Measurements from ENCODE around the gene CCDC85B. TPM values are rescaled to one million over a fixed set of nuclear protein-coding genes. Genes with fewer than 3 reads are reported as not detected.

CCDC85B gene
- total and polyA plus RNA-seq, 2 of the 8 experiments (the other 6 are each of a cell fraction or from before 2014, with no cell fraction given) = 19.8 to 30.8 TPM

DNA sequence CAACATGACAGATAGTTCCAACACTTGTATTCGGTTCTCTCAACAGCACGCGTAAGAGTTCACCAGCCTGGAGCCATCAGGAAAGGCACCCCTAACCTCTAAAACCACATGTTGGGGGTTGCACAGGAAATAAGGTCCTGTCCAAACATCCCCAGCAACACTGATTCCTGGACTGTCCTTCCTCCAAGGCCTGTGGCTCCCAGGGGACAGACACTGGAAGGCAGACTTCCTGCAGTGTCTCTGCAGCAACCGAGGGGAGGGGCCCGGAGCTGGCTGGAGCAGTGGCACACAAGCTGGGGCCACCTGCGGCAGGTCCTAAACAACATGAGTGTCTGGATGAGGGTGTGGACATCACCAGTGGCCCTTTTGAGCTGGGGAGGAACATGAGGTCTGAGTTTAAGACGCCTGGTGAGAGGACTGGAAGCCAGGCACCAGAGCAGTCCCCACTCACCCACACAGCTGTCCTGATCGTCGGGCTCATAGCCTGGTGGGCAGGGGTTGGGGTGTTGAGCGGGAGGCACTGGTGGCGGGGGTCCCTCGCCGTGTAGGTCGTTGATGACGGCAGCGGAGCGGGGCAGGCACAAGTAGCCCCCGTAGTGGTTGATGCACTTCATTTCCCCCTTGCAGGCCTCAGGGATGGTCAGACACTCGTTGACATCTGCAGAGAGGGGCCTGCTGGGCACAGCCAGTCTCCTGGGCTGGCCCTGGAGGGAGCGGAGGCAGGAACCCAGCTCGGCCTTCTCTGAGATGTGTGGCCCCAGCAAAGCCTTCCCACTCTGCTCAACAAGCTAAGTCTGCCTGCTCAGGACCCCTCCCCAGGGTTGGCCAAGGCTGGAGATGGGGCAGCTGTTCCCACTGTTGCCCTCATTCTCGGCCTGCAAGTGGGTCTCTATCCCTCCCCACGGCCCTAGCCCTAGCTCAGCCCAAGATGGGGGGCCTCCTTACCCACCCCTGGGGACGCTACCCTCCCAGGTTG, 19.5 kb upstream of the CCDC85B start:
- Histone ChIP-seq H4K91ac (replicated peaks; ENCODE audit: insufficient read length, low read length) (no peak overlapping the region), H4K8ac (ENCODE audit: extremely low read depth, insufficient read depth, low read length) (no peak overlapping the region), H3K36me3 (ENCODE audit: control insufficient read depth in 2 of 4, insufficient read depth in 4 of 4, low read length in 3 of 4) (no peaks in the 10 kb centered on the region), H4K5ac (ENCODE audit: insufficient read length, low read depth, low read length) (no peak overlapping the region), H2BK20ac (ENCODE audit: low read length) (no peak overlapping the region), H3K56ac (replicated peaks; ENCODE audit: insufficient read length, low read depth, low read length) (no peak overlapping the region), H2BK5ac (ENCODE audit: low read depth, low read length) (no peak overlapping the region), H3K9ac (replicated peaks in 1 of 4; ENCODE audit: extremely low read depth in 1 of 4, low read depth in 3 of 4, low read length in 3 of 4) (no peak overlapping the region), H2BK12ac (ENCODE audit: low read depth, low read length) (0 out of 2 replicates have a peak overlapping the region, but pooled peaks have one; percentile 27), H3K4ac (replicated peaks; ENCODE audit: insufficient read length, low read depth, low read length) (no peak overlapping the region), H3K4me3 (ENCODE audit: extremely low read depth in 1 of 4, insufficient read depth in 2 of 4, low read depth in 3 of 4, low read length in 4 of 4) (no peak overlapping the region), H2BK15ac (ENCODE audit: low read length) (no peak overlapping the region), H3K4me2 (ENCODE audit: insufficient read depth in 1 of 2, low read depth in 2 of 2, low read length in 2 of 2) (no peak overlapping the region; a peak in 1 of 4 replicates), H3K23me2 (ENCODE audit: low read depth, low read length) (peaks cover 9% of the 10 kb centered on the region; the same call in 1 of the 2 replicates), H4K20me1 (replicated peaks in 1 of 2; ENCODE audit: control insufficient read depth in 1 of 2, insufficient read depth in 2 of 2, low read length in 2 of 2) (peaks cover 0 to 2% of the 10 kb centered on the region in 2 experiments), H2AFZ (ENCODE audit: low read length) (no peak overlapping the region), H3K79me1 (ENCODE audit: low read depth, low read length) (no peaks in the 10 kb centered on the region; the same call in 1 of the 2 replicates), H3K18ac (ENCODE audit: extremely low read depth, low read length) (no peak overlapping the region), H3K27ac (ENCODE audit: low read depth, low read length) (no peak overlapping the region), H3K79me2 (ENCODE audit: control insufficient read depth in 1 of 2, insufficient read depth in 2 of 2, low read length in 2 of 2) (no peaks in the 10 kb centered on the region), H2AK5ac (ENCODE audit: low read depth, low read length) (peak overlapping the region; percentile 40; the same call in 1 of the 2 replicates), H2BK120ac (replicated peaks; ENCODE audit: low read depth, low read length) (no peak overlapping the region), H3K23ac (ENCODE audit: insufficient read length) (no peak overlapping the region), H3K4me1 (replicated peaks in 1 of 4; ENCODE audit: control insufficient read depth in 3 of 4, insufficient read depth in 4 of 4, low read length in 3 of 4) (peaks cover 0 to 10% (median 3%) of the 10 kb centered on the region in 4 experiments; a peak in 5 of 7 replicates), H3K27me3 (replicated peaks in 1 of 4; ENCODE audit: control insufficient read depth in 3 of 4, extremely low read depth in 1 of 4, insufficient read depth in 3 of 4, low read length in 3 of 4) (peaks cover 0 to 32% (median 15%) of the 10 kb centered on the region in 4 experiments; a peak in 4 of 7 replicates), H3K9me3 (ENCODE audit: insufficient read depth in 2 of 2, low read depth in 1 of 2, low read length in 1 of 2) (no peaks in the 10 kb centered on the region), H3K14ac (ENCODE audit: insufficient read length) (no peak overlapping the region)
- 90% methylated on average over 24 of the region's 24 CpGs; no CpG with 5 or more reads in 1 of the 2 experiments for WGBS, 2 experiments (ENCODE audit: extremely low coverage in 1 of 2, insufficient coverage in 1 of 2, insufficient read length in 1 of 2, insufficient replicate concordance in 2 of 2, low coverage in 1 of 2, low lambda C conversion rate in 2 of 2, missing lambda C conversion rate in 1 of 2)
- DNase-seq (ENCODE audit: low read depth in 1 of 2, low spot score in 2 of 2) (no peak), FAIRE-seq (no peak)
- ChIA-PET CTCF (ENCODE audit: partially characterized antibody) (interaction anchor here (0.6 to 8.9 kb wide), 16 partner anchors 8 to 189 kb away, joined by 3 to 210 read pairs (median 3); partner anchors contain the start of genes CCDC85B, CFL1, CTSW and FIBP), POLR2A (ENCODE audit: partially characterized antibody) (interaction anchor here (0.8 to 39.7 kb wide), 3 partner anchors 4 to 47 kb away, joined by 3 to 1071 read pairs (median 1071); partner anchors contain the start of genes CCDC85B, CFL1, CTSW and EFEMP2)
- TF ChIP-seq POLR2AphosphoS5 (IDR thresholded peaks at IDR 0.05; ENCODE audit: low read depth, low read length) = no peak
- no peak for TF ChIP-seq CTBP2 (IDR thresholded peaks at IDR 0.05; ENCODE audit: borderline replicate concordance, insufficient read depth, insufficient read length, low read length)

Data from H1 (cell line).